GM19372 (cell line): Measurements from ENCODE around the gene STH.

Source experiments
- ATAC-seq: cut with Tn5 transposase; IDR thresholded peaks from one replicate; pipeline ENCODE4 v1.9.1; 2021; ENCODE audit warnings: mild to moderate bottlenecking, low read depth, moderate library complexity; ENCODE audit not compliant: unreplicated experiment

The STH gene

DNA sequence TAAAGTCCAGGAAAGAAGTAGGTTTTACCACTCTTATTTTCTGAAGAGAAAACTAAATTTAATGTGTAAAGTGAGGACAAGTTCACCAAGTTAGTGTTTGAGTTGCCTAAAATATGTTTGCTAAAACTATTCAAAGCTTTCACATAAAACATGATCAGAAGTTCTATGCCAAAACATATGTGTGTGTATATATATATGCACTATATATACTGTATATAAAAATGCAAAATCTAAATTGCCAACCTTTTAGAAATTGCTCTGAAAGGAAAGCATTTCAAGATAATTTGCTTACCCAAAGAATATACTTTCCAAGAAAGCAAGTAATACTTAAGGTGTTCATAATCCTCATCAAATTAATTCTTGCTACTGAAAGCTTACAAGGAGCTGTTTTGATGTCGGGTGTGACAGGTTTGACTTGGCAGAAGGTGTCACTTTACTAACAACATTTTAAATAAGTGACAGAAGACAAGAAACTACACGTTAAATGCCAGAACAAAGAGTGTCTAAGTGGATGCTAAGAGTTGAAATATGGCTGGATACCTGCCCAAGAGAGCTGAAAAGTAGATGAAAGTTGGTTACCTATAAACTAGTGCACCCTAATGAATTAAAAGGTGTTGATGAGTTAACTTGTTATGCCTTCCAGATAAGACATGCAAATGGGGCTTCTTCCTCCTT is 32.3 kb upstream of the STH start:
- ATAC-seq = no peak

DNA sequence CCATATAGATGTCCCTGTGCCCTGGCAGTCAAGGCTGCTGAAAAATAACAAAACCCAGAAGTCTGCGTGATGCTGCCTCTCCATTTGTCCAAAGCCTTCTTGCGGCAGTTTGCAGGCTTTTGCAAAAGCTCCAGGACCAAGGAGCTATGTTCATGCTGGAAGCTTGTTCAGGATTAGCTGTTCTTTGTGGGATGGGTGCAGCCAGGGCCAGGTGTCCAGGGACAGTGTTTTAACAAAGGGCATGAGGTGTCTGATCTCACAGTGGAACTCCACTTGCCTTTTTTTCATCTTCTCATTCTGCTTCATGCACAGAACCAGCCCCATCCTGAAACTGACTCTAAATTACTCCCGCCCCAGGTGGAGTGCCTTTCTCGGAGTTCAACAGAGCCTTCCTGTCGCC is 31.7 kb upstream of the STH start:
- ATAC-seq = no peak

DNA sequence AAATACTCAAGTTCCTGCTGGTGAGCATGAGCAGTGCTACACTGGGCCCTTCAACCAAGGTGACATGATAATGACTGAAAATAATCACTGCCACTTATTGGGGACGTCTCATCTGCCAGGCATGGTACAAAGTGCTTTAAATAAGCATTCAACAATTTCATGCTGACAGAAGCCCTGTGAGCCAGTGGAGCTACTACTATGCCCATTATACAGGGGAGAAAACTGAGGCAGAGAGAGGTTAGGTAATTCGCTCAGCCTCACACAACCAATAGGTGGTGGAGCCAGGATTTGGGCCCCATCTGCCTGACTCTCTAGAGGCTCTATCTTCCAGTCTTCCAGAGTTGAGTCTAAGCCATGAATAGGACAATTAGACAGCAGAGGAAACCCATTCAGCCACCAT is 30.3 kb upstream of the STH start:
- ATAC-seq = no peak

DNA sequence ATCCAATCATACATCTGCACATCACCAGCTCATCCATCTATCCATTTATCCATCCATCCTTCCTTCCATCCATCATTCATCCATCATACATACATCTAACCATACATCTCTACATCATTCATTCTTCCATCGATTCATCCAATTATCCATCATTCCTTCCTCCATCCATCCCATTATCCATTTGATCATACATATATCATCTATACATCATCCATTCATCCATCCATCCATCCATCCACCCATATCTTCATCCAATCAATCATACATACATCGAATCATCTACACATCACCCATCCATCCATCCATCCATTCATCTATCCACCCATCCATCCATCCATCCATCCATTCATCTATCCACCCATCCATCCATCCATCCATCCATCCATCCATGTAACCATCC is 29.3 kb upstream of the STH start:
- ATAC-seq = no peak

DNA sequence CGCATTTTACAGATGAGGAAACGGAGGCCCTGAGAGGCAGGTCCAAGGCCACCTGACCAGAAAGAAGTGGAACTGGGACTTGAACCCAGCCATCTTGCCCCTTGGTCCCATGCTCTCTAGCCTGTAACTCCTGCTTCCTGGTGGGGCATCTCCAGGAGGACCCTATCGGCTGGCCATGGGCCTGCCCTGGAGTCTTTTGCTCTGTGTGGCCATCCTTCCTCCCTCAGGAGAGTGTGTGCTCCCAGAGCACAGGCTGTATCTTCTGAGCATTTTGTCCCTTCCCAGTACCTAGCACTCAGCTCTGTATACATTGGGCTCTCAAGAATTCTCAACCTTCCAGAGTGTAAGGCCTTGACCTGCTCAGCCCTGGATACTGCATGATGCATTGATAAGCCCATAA is 28.4 kb upstream of the STH start:
- ATAC-seq = no peak

DNA sequence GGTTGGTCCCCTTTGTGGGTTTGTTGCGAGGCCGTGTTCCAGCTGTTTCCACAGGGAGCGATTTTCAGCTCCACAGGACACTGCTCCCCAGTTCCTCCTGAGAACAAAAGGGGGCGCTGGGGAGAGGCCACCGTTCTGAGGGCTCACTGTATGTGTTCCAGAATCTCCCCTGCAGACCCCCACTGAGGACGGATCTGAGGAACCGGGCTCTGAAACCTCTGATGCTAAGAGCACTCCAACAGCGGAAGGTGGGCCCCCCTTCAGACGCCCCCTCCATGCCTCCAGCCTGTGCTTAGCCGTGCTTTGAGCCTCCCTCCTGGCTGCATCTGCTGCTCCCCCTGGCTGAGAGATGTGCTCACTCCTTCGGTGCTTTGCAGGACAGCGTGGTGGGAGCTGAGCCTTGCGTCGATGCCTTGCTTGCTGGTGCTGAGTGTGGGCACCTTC is 27.3 kb upstream of the STH start:
- no peak for ATAC-seq

DNA sequence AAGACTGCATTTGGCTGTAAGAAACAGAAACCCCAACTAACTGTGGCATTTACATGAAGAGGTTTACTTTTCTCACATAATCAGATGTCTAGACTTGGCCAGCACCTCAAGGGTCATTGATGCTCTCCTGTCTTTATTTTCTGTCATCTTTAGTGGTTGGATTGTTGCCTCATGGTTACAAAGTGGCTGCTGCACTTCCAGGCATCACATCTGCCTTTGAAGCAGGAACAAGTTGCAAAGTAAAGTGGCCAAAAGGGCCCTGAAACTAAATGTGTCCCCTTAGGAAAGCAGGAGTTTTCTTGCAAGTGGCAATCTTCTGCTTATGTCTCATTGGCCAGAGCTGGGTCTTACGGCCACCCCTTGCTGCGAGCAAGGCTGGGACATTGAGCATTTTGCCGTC is 26.5 kb upstream of the STH start:
- no peak for ATAC-seq

DNA sequence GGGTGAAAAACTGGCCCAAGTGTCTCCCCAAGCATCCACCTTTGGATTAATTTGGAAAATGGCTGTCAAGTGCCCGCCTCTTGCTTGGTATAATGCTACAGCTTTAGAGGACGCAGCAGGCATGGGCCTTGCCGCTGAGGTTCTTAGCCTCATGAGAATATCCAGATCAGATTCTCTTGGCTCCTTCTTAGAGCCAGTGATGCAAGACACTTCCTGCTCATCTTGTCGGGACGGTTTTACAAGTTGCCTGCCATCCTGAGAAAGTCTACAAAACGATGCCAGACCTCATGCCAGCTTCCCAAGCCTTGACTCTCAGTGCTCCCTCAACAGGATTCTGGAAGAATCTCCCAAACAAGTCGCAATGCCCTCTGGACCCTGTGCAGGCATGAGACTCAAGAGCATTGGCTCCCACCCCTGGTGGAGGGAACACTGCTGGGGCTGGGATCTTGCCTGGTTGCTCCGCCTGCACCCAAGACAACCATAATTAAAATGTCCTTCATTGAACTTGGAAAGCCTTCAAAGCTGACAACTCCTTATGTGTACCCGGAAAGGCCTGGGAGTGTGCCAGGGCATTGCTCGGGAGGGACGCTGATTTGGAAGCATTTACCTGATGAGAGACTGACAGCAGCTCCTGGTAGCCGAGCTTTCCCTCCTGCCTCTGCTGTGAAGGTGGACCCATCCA is 25.8 kb upstream of the STH start:
- ATAC-seq = no peak

DNA sequence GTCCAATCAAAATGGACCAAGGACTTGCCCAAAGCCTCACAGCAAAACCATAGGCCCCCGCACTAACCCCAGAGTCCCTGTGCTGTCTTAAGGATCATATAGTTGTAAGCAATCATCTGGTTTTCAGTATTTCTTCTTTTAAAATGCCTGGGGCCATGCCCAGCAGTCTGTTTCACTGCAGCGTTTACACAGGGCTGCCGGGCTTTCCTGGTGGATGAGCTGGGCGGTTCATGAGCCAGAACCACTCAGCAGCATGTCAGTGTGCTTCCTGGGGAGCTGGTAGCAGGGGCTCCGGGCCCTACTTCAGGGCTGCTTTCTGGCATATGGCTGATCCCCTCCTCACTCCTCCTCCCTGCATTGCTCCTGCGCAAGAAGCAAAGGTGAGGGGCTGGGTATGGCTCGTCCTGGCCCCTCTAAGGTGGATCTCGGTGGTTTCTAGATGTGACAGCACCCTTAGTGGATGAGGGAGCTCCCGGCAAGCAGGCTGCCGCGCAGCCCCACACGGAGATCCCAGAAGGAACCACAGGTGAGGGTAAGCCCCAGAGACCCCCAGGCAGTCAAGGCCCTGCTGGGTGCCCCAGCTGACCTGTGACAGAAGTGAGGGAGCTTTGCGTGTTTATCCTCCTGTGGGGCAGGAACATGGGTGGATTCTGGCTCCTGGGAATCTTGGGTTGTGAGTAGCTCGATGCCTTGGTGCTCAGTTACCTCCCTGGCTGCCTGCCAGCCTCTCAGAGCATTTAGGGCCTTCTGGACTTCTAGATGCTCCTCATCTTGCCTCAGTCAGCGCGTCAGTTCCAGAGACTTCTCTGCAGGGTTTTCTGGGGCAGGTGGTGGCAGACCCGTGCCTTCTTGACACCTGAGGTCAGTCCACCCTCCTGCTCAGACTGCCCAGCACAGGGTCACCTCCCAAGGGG is 24.8 kb upstream of the STH start:
- ATAC-seq = no peak

DNA sequence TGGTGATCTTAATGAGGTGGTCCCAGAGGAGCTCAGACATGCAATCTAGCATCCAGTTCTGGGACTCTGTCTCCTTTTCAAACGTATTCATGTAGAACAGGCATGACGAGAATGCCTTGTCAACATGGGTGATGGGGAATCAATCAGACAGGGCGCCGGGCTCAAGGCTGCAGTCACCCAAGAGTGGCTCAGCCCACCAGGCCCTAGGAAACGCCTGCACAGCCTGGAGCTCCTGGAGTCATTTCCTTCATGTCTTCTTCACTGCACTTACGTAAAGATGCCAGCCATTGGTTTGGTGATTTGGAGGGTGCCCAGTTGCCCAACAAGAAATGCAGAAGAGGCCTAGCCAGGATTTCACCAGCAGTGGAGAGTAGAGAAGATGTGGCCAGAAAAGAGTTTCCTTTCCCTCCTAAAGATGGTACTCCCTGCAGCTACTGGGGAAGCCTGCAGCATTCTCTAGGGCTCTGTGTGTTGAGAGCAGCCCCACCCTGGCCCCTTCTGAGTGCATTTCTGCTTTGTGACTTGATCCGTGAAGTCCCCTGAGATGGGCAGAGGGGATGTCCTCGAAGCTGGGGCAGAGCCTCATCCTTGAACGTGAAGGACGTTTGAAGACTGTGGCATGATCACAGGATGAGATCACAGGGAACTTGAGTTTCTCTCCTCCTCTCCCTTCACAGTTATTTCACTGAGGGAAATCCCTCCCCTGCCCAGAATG is 24.0 kb upstream of the STH start:
- no peak for ATAC-seq

DNA sequence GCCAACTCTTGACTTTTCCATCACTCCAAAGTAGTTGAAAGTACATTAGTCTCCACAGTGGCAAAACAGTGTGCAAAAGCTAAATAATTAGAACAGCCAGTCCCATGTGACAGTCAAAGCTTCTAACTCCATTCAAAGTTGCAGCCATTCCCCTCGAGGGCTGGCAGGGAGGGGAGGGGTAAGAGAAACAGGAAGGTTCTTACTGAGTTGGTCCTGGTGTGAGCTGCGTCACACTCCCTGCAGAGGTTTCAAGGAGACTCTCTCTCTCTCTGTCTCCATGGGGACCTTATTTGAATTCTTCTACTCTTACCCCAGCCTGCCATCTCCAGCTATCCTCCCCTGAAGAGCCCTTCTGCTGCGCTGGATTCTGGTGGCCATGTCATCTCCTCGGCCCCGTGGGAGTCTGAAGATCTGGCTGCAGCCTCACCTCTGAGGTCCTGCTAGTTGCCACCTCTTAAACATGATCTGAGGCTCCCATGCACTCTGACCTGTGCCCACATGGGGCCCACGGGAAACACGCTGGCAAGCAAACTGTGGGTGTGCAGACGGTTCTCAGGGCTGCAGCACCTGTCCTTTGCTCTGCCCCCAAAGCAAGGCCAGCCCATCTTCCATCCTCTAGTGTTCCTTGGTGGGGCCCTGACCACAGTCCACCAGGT is 23.3 kb upstream of the STH start:
- ATAC-seq = no peak

DNA sequence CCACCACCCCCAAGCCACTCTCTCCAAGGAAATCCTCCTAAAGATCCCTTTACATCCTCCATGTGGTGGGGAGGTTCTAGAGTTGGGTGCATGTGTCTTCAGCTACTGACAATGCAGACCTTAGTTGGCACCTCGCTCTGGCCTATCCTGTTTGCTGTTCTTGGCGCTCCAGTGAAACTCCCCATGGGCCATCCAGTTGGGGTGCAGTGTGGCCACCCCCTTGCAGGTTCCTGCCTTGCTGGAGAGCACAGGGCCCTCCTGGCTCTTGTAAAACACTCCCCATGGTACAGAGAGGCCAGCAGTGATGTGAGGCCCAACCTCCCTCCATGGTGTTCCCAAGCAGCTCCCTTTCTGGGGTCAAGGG is 22.7 kb upstream of the STH start:
- ATAC-seq = no peak

DNA sequence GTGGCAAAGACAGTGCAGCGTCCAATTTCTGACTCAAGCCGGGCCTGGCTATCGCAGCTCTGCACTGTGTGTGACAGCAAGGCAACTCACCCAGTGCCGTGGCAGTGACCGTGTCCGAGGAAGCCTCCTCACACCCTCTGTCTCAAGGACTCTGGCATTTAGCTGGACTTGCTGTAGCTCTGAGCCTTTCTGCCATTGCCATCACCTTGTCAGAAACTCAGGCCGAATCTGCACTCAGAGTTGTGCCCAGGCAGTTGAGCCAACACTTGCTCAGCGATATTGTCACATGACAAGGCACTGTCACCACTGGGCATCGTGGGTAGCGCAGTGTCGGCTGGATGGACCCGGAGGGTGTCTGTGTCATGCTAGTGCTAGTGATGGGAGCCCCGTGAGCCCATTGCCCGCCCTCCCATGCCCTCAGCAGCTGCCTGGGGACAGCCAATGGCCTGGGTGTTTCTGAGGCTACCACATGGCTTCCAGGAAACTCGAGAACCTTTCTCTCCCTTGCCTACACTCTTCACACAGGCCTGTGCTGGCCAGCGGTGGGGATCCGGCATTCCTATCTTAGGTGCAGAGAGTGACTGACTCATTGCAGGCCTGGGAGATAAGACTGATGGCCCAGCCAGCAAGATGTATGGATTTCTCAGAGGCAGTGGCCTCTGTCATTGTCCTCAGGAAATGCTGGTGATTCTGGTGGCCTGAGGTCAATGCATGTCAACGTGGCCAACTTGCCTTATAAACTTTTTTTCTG is 22.1 kb upstream of the STH start:
- ATAC-seq = no peak

DNA sequence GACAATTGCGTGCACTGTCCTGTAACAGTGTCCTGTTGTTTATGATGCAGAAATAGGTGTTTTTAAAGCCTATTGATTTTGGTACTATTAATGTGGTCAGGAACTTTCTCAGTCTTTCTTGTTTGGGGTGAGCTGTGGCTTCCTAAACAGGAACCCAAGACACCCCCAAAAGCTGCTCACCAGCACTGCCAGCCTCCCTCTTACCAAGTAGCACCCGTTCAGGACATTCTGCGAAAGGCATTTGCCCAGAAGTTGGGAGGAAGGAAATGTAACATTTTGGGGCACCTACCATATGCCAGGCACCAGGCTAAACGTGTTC is 21.6 kb upstream of the STH start:
- no peak for ATAC-seq

DNA sequence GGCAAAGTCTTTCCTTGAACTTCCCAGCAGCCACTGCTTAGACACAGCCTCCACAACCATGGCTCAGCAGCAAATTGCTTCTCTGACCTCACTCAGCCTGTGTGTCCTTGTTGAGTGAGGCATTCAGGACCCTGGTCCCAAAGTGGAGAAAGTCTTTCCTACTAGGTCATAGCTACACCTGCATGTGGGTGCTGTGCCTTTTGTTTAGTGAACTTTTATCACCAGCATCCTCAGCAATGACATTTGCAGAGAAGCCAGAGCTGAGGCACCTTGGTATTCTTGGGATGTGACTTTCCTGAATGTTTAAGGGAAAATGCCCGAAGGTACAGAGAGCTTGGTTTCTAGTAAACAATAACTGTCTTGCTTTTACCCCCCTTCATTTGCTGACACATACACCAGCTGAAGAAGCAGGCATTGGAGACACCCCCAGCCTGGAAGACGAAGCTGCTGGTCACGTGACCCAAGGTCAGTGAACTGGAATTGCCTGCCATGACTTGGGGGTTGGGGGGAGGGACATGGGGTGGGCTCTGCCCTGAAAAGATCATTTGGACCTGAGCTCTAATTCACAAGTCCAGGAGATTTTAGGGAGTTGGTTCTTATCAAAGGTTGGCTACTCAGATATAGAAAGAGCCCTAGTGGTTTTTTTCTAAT is 20.9 kb upstream of the STH start:
- no peak for ATAC-seq

DNA sequence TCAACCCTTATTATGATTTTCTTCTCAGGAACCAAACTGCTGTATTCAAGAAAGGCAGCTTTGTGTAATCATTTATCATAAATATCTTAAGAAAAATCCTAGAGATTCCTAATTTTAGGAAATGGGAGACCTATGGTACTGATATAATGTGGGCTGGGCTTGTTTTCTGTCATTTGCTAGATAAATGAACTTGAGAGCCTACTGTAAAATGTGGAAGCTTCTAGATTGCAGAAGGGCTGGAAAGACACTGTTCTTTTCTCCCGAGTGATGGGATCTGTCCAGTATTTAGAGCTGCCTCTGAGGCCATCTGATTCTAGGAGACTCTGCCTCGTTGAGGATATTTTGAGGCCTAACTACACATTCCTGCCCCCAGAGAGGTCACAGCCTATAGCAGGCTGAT is 19.9 kb upstream of the STH start:
- no peak for ATAC-seq

DNA sequence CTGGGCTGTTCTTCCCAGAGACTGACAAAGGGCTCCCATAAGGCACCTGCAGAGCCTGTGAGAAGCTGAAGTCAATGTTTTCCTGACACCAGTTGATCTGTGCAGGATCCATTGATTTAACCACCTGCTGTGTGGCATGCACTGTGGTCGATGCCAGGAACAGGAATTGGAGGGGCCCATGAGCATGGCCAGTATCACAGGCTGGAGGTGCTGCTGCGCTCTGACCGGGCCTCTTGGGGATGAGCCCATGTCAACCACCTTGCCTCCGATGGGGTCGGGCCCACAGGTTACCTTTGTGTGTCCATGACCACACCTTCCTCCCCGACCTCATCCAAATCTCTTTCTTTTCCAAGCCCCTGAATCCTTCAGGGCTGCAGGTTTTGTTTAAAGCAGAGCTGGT is 18.2 kb upstream of the STH start:
- ATAC-seq = no peak

DNA sequence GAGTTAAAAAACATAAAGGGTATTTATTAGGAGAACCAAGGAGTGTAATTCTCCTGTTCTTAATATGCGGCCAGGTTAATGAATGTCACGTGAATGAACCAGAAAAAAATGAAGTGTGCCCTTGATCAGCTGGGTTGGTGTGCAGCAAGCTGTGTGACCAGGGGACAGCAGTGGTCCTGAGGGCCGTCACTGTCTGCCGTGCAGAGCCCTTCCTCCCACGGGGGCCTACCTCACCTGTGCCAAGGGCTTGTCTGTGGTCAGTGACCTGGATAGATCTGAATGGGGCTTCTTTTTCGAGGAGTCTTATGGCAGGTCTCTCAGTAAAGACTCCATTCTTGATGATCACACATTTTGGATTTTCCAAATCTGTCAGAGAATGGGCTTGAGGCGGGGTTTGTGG is 17.7 kb upstream of the STH start:
- no peak for ATAC-seq
